A673 (cell line): ENCODE data around the gene DEDD2.

ENCODE experiments used
- EZH2 ChIP-seq: fragments of 200-600 bp; sonication (generic); IDR thresholded peaks from 2 replicates; pipeline ENCODE4 v1.6.1; 2017; ENCODE audit warnings: borderline replicate concordance, low read depth, mild to moderate bottlenecking, mixed read lengths, antibody characterized with exemption, low read length; ENCODE audit not compliant: poor library complexity, severe bottlenecking
- TF ChIP-seq, protein P1 (sequence below): fragments of 300-800, 200-600 bp; sonication (generic); conservative IDR thresholded peaks from 2 replicates; pipeline ENCODE4 v1.5.1; 2017; ENCODE audit warnings: low read depth, mild to moderate bottlenecking, antibody characterized with exemption, low read length, moderate library complexity, mixed read lengths

DNA sequence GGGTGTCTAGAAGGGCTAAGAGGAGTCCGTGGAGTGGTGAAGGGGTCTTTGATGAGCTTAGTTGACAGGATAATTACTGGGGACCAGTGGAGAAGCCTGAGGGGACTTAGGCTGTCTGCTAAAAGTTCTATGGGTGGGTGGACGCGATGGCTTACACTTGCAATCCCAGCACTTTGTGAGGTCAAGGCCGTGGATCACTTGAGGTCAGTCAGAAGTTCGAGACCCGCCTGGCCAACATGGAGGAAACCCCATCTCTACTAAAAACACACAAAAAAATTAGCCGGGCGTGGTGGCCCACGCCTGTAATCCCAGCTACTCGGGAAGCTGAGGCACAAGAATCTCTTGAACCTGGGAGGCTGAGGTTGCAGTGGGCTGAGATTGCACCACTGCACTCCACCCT, 27.8 kb upstream of the DEDD2 start:
- TF ChIP-seq, protein P1, sequence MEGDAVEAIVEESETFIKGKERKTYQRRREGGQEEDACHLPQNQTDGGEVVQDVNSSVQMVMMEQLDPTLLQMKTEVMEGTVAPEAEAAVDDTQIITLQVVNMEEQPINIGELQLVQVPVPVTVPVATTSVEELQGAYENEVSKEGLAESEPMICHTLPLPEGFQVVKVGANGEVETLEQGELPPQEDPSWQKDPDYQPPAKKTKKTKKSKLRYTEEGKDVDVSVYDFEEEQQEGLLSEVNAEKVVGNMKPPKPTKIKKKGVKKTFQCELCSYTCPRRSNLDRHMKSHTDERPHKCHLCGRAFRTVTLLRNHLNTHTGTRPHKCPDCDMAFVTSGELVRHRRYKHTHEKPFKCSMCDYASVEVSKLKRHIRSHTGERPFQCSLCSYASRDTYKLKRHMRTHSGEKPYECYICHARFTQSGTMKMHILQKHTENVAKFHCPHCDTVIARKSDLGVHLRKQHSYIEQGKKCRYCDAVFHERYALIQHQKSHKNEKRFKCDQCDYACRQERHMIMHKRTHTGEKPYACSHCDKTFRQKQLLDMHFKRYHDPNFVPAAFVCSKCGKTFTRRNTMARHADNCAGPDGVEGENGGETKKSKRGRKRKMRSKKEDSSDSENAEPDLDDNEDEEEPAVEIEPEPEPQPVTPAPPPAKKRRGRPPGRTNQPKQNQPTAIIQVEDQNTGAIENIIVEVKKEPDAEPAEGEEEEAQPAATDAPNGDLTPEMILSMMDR: no peak
- TF ChIP-seq EZH2: no peak
